ENCODE data around the gene GALNTL6. TPM values are rescaled to one million over a fixed set of nuclear protein-coding genes. Genes with fewer than 3 reads are reported as not detected.

GALNTL6 gene
- total RNA-seq, 1 donor from 2014 or later = 2.1 TPM

- H3K27ac ChIP-seq (ENCODE audit: low read depth, low read length) = no peak overlapping the region
These were observed 861.6 kb downstream of the GALNTL6 start for GRCh38 chr4:172674811-172675210.

GRCh38 chr4:172675232-172675631 is 862.0 kb downstream of the GALNTL6 start:
- Histone ChIP-seq H3K27ac (ENCODE audit: low read depth, low read length) (no peak overlapping the region), H3K36me3 (ENCODE audit: control insufficient read depth in 3 of 3, insufficient read depth in 3 of 3, low read length in 3 of 3) (no peaks in the 10 kb centered on the region), H3K9ac (ENCODE audit: low read depth in 1 of 3, low read length in 3 of 3) (no peak overlapping the region), H3K4me1 (ENCODE audit: control insufficient read depth in 3 of 3, insufficient read depth in 3 of 3, low read length in 3 of 3) (no peaks in the 10 kb centered on the region), H3K4me3 (ENCODE audit: low read length in 3 of 3) (no peak overlapping the region), H3K9me3 (ENCODE audit: control insufficient read depth in 3 of 3, low read length in 3 of 3) (no peaks in the 10 kb centered on the region), H3K27me3 (ENCODE audit: control insufficient read depth in 3 of 3, insufficient read depth in 3 of 3, low read length in 3 of 3) (no peaks in the 10 kb centered on the region)

More at GRCh38 chr4:172674811-172675210, 861.6 kb downstream of the GALNTL6 start:
- Histone ChIP-seq H3K27me3 (ENCODE audit: control insufficient read depth in 3 of 3, insufficient read depth in 3 of 3, low read length in 3 of 3) (no peaks in the 10 kb centered on the region), H3K36me3 (ENCODE audit: control insufficient read depth in 3 of 3, insufficient read depth in 3 of 3, low read length in 3 of 3) (no peaks in the 10 kb centered on the region), H3K4me1 (ENCODE audit: control insufficient read depth in 3 of 3, insufficient read depth in 3 of 3, low read length in 3 of 3) (no peaks in the 10 kb centered on the region), H3K4me3 (ENCODE audit: low read length in 3 of 3) (no peak overlapping the region), H3K9ac (ENCODE audit: low read depth in 1 of 3, low read length in 3 of 3) (no peak overlapping the region), H3K9me3 (ENCODE audit: control insufficient read depth in 3 of 3, low read length in 3 of 3) (no peaks in the 10 kb centered on the region)

GRCh38 chr4:172680691-172681090 is 867.5 kb downstream of the GALNTL6 start:
- H3K4me3 ChIP-seq (ENCODE audit: low read length in 3 of 3) = no peak overlapping the region
- no peaks in the 10 kb centered on the region for H3K27me3 ChIP-seq (ENCODE audit: control insufficient read depth in 3 of 3, insufficient read depth in 3 of 3, low read length in 3 of 3)
- no peak overlapping the region for H3K27ac ChIP-seq (ENCODE audit: low read depth, low read length)
- H3K9ac ChIP-seq (ENCODE audit: low read depth in 1 of 3, low read length in 3 of 3) = no peak overlapping the region
- no peaks in the 10 kb centered on the region for H3K36me3 ChIP-seq (ENCODE audit: control insufficient read depth in 3 of 3, insufficient read depth in 3 of 3, low read length in 3 of 3)
- no peaks in the 10 kb centered on the region for H3K4me1 ChIP-seq (ENCODE audit: control insufficient read depth in 3 of 3, insufficient read depth in 3 of 3, low read length in 3 of 3)
- H3K9me3 ChIP-seq (ENCODE audit: control insufficient read depth in 3 of 3, low read length in 3 of 3) = no peaks in the 10 kb centered on the region

- H3K27ac ChIP-seq (ENCODE audit: low read depth, low read length) = no peak overlapping the region
- H3K36me3 ChIP-seq (ENCODE audit: control insufficient read depth in 3 of 3, insufficient read depth in 3 of 3, low read length in 3 of 3) = no peaks in the 10 kb centered on the region
- H3K9me3 ChIP-seq (ENCODE audit: control insufficient read depth in 3 of 3, low read length in 3 of 3) = no peaks in the 10 kb centered on the region
- no peak overlapping the region for H3K4me3 ChIP-seq (ENCODE audit: low read length in 3 of 3)
- no peak overlapping the region for H3K9ac ChIP-seq (ENCODE audit: low read depth in 1 of 3, low read length in 3 of 3)
- no peaks in the 10 kb centered on the region for H3K4me1 ChIP-seq (ENCODE audit: control insufficient read depth in 3 of 3, insufficient read depth in 3 of 3, low read length in 3 of 3)
- no peaks in the 10 kb centered on the region for H3K27me3 ChIP-seq (ENCODE audit: control insufficient read depth in 3 of 3, insufficient read depth in 3 of 3, low read length in 3 of 3)
These were observed 869.8 kb downstream of the GALNTL6 start for GRCh38 chr4:172683021-172683420.

GRCh38 chr4:172686021-172686420 is 872.8 kb downstream of the GALNTL6 start:
- Histone ChIP-seq H3K4me1 (ENCODE audit: control insufficient read depth in 3 of 3, insufficient read depth in 3 of 3, low read length in 3 of 3) (no peaks in the 10 kb centered on the region), H3K36me3 (ENCODE audit: control insufficient read depth in 3 of 3, insufficient read depth in 3 of 3, low read length in 3 of 3) (no peaks in the 10 kb centered on the region), H3K4me3 (ENCODE audit: low read length in 3 of 3) (no peak overlapping the region), H3K9ac (ENCODE audit: low read depth in 1 of 3, low read length in 3 of 3) (no peak overlapping the region), H3K27ac (ENCODE audit: low read depth, low read length) (no peak overlapping the region), H3K9me3 (ENCODE audit: control insufficient read depth in 3 of 3, low read length in 3 of 3) (peaks cover 0 to 1% (median 0%) of the 10 kb centered on the region in 3 donors), H3K27me3 (ENCODE audit: control insufficient read depth in 3 of 3, insufficient read depth in 3 of 3, low read length in 3 of 3) (no peaks in the 10 kb centered on the region)

- Histone ChIP-seq H3K9ac (ENCODE audit: low read depth in 1 of 3, low read length in 3 of 3) (no peak overlapping the region), H3K36me3 (ENCODE audit: control insufficient read depth in 3 of 3, insufficient read depth in 3 of 3, low read length in 3 of 3) (no peaks in the 10 kb centered on the region), H3K27me3 (ENCODE audit: control insufficient read depth in 3 of 3, insufficient read depth in 3 of 3, low read length in 3 of 3) (no peaks in the 10 kb centered on the region), H3K27ac (ENCODE audit: low read depth, low read length) (no peak overlapping the region), H3K4me1 (ENCODE audit: control insufficient read depth in 3 of 3, insufficient read depth in 3 of 3, low read length in 3 of 3) (no peaks in the 10 kb centered on the region), H3K9me3 (ENCODE audit: control insufficient read depth in 3 of 3, low read length in 3 of 3) (peaks cover 2 to 7% (median 3%) of the 10 kb centered on the region in 3 donors), H3K4me3 (ENCODE audit: low read length in 3 of 3) (no peak overlapping the region)
These were observed 875.3 kb downstream of the GALNTL6 start for GRCh38 chr4:172688534-172688933.

- Histone ChIP-seq H3K4me1 (ENCODE audit: control insufficient read depth in 3 of 3, insufficient read depth in 3 of 3, low read length in 3 of 3) (no peaks in the 10 kb centered on the region), H3K9me3 (ENCODE audit: control insufficient read depth in 3 of 3, low read length in 3 of 3) (peaks cover 2 to 7% (median 3%) of the 10 kb centered on the region in 3 donors), H3K36me3 (ENCODE audit: control insufficient read depth in 3 of 3, insufficient read depth in 3 of 3, low read length in 3 of 3) (no peaks in the 10 kb centered on the region), H3K27ac (ENCODE audit: low read depth, low read length) (no peak overlapping the region), H3K9ac (ENCODE audit: low read depth in 1 of 3, low read length in 3 of 3) (no peak overlapping the region), H3K27me3 (ENCODE audit: control insufficient read depth in 3 of 3, insufficient read depth in 3 of 3, low read length in 3 of 3) (no peaks in the 10 kb centered on the region), H3K4me3 (ENCODE audit: low read length in 3 of 3) (no peak overlapping the region)
These were observed 878.3 kb downstream of the GALNTL6 start for GRCh38 chr4:172691552-172691951.

GRCh38 chr4:172692701-172693100 is 879.5 kb downstream of the GALNTL6 start:
- Histone ChIP-seq H3K4me1 (ENCODE audit: control insufficient read depth in 3 of 3, insufficient read depth in 3 of 3, low read length in 3 of 3) (no peaks in the 10 kb centered on the region), H3K9ac (ENCODE audit: low read depth in 1 of 3, low read length in 3 of 3) (no peak overlapping the region), H3K27ac (ENCODE audit: low read depth, low read length) (no peak overlapping the region), H3K27me3 (ENCODE audit: control insufficient read depth in 3 of 3, insufficient read depth in 3 of 3, low read length in 3 of 3) (no peaks in the 10 kb centered on the region), H3K36me3 (ENCODE audit: control insufficient read depth in 3 of 3, insufficient read depth in 3 of 3, low read length in 3 of 3) (no peaks in the 10 kb centered on the region), H3K4me3 (ENCODE audit: low read length in 3 of 3) (no peak overlapping the region), H3K9me3 (ENCODE audit: control insufficient read depth in 3 of 3, low read length in 3 of 3) (peaks cover 2 to 7% (median 3%) of the 10 kb centered on the region in 3 donors)

GRCh38 chr4:172698256-172698655 is 885.1 kb downstream of the GALNTL6 start:
- Histone ChIP-seq H3K4me1 (ENCODE audit: control insufficient read depth in 3 of 3, insufficient read depth in 3 of 3, low read length in 3 of 3) (no peaks in the 10 kb centered on the region), H3K27me3 (ENCODE audit: control insufficient read depth in 3 of 3, insufficient read depth in 3 of 3, low read length in 3 of 3) (no peaks in the 10 kb centered on the region), H3K9ac (ENCODE audit: low read depth in 1 of 3, low read length in 3 of 3) (no peak overlapping the region), H3K36me3 (ENCODE audit: control insufficient read depth in 3 of 3, insufficient read depth in 3 of 3, low read length in 3 of 3) (no peaks in the 10 kb centered on the region), H3K9me3 (ENCODE audit: control insufficient read depth in 3 of 3, low read length in 3 of 3) (no peaks in the 10 kb centered on the region), H3K27ac (ENCODE audit: low read depth, low read length) (no peak overlapping the region), H3K4me3 (ENCODE audit: low read length in 3 of 3) (no peak overlapping the region)

GRCh38 chr4:172705565-172705964 is 892.4 kb downstream of the GALNTL6 start:
- Histone ChIP-seq H3K27me3 (ENCODE audit: control insufficient read depth in 3 of 3, insufficient read depth in 3 of 3, low read length in 3 of 3) (no peaks in the 10 kb centered on the region), H3K36me3 (ENCODE audit: control insufficient read depth in 3 of 3, insufficient read depth in 3 of 3, low read length in 3 of 3) (no peaks in the 10 kb centered on the region), H3K4me1 (ENCODE audit: control insufficient read depth in 3 of 3, insufficient read depth in 3 of 3, low read length in 3 of 3) (no peaks in the 10 kb centered on the region), H3K27ac (ENCODE audit: low read depth, low read length) (no peak overlapping the region), H3K4me3 (ENCODE audit: low read length in 3 of 3) (no peak overlapping the region), H3K9ac (ENCODE audit: low read depth in 1 of 3, low read length in 3 of 3) (no peak overlapping the region), H3K9me3 (ENCODE audit: control insufficient read depth in 3 of 3, low read length in 3 of 3) (peaks cover 0 to 10% (median 4%) of the 10 kb centered on the region in 3 donors)

GRCh38 chr4:172706000-172706399 is 892.8 kb downstream of the GALNTL6 start:
- Histone ChIP-seq H3K4me1 (ENCODE audit: control insufficient read depth in 3 of 3, insufficient read depth in 3 of 3, low read length in 3 of 3) (no peaks in the 10 kb centered on the region), H3K27ac (ENCODE audit: low read depth, low read length) (no peak overlapping the region), H3K4me3 (ENCODE audit: low read length in 3 of 3) (no peak overlapping the region), H3K27me3 (ENCODE audit: control insufficient read depth in 3 of 3, insufficient read depth in 3 of 3, low read length in 3 of 3) (no peaks in the 10 kb centered on the region), H3K9ac (ENCODE audit: low read depth in 1 of 3, low read length in 3 of 3) (no peak overlapping the region), H3K36me3 (ENCODE audit: control insufficient read depth in 3 of 3, insufficient read depth in 3 of 3, low read length in 3 of 3) (no peaks in the 10 kb centered on the region), H3K9me3 (ENCODE audit: control insufficient read depth in 3 of 3, low read length in 3 of 3) (peaks cover 0 to 10% (median 4%) of the 10 kb centered on the region in 3 donors)

All from skeletal muscle tissue (tissue), 4 donors.